Measurements from ENCODE around the gene ABCC11.

GRCh38 chr16:48117217-48118105 is 129.9 kb downstream of the ABCC11 start:
- TF ChIP-seq CTCF (IDR thresholded peaks at IDR 0.05) (peak in 3 of 4 experiments; percentile 12 to 37 (median 26)), POLR2A (IDR thresholded peaks at IDR 0.05) (no peak)

Data from prostate gland (tissue), 2 donors.